ENCODE measurements around the gene C22orf15.

DNA sequence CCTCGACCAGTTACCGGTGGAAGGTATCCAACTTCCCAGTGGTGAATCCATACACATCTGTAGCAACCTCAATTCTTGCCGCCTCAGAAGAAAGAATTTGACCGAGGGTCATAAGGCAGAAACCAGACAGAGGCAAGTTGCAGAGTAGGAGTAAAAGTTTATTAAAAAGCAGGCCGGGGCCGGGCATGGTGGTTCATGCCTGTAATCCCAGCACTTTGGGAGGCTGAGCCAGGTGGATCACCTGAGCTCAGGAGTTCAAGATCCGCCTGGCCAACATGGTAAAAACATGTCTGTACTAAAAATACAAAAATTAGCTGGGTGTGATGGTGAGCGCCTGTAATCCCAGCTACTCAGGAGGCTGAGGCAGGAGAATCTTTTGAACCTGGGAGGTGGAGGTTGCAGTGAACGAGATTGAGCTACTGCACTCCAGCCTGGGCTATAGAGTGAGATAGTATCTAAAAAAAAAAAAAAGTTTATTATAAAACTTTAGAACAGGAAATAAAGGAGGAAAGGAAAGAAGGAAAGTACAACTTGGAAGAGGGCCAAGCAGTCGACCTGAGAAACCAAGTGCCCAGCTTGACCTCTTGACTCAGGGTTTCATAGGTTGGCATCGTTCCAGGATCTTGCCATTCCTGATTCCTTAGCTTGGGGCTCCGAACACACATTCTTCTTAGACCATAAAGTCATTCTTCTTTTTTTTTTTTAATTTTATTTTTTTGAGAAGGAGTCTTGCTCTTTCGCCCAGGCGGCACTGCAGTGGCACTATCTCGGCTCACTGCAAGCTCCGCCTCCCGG, 44.2 kb upstream of the C22orf15 start:
- TF ChIP-seq, protein P1, sequence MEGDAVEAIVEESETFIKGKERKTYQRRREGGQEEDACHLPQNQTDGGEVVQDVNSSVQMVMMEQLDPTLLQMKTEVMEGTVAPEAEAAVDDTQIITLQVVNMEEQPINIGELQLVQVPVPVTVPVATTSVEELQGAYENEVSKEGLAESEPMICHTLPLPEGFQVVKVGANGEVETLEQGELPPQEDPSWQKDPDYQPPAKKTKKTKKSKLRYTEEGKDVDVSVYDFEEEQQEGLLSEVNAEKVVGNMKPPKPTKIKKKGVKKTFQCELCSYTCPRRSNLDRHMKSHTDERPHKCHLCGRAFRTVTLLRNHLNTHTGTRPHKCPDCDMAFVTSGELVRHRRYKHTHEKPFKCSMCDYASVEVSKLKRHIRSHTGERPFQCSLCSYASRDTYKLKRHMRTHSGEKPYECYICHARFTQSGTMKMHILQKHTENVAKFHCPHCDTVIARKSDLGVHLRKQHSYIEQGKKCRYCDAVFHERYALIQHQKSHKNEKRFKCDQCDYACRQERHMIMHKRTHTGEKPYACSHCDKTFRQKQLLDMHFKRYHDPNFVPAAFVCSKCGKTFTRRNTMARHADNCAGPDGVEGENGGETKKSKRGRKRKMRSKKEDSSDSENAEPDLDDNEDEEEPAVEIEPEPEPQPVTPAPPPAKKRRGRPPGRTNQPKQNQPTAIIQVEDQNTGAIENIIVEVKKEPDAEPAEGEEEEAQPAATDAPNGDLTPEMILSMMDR (IDR thresholded peaks at IDR 0.05) = no peak
- no peak for TF ChIP-seq POLR2A (IDR thresholded peaks at IDR 0.05)
